ENCODE results near the gene DAZAP1. TPM values are rescaled to one million over a fixed set of nuclear protein-coding genes. Genes with fewer than 3 reads are reported as not detected.

The DAZAP1 gene
- total and polyA plus RNA-seq, 2 of the 4 experiments (the other 2 are of a cell fraction), result 22.0 to 62.8 TPM

GRCh38 chr19:1406774-1407527 is 435 bp upstream of the DAZAP1 start (continued):
- TF ChIP-seq BHLHE40 (IDR thresholded peaks at IDR 0.05; ENCODE audit: low read depth, low read length), result peak; percentile 95
- TF ChIP-seq MAFK (IDR thresholded peaks at IDR 0.05; ENCODE audit: low read depth, low read length), result no peak
- peak; percentile 36 for TF ChIP-seq RAD21 (IDR thresholded peaks at IDR 0.05; ENCODE audit: low read length)

GRCh38 chr19:1408300-1409203 is 1.2 kb downstream of the DAZAP1 start:
- H2AFZ ChIP-seq (replicated peaks; ENCODE audit: low read length, poor library complexity), result peak overlapping the region; percentile 40
- H3K56ac ChIP-seq (ENCODE audit: extremely low read depth, insufficient read depth, low read length), result peak overlapping the region; percentile 46
- peaks cover 0 to 39% of the 10 kb centered on the region in 2 experiments; a peak in 2 of 4 replicates for H3K79me1 ChIP-seq (ENCODE audit: low read depth in 1 of 2, low read length in 2 of 2)
- intact Hi-C loops (cut with micrococcal nuclease), result loop anchor here (5.0 kb wide), 1 partner anchor 131 kb away; the partner anchor contains the start of gene FAM174C
- peak; percentile 16 for ATAC-seq (ENCODE audit: low read depth)
- no peak overlapping the region for H2BK15ac ChIP-seq (ENCODE audit: low read depth, low read length)
- H3K14ac ChIP-seq (replicated peaks; ENCODE audit: low read depth, low read length), result peak overlapping the region; percentile 38
- peak overlapping the region in 1 of 2 experiments; percentile 44; a peak in 1 of 4 replicates for H4K8ac ChIP-seq (ENCODE audit: low read depth in 2 of 2, low read length in 2 of 2)
- peaks cover 56% of the 10 kb centered on the region for H4K20me1 ChIP-seq (ENCODE audit: insufficient read depth, low read length)
- peaks cover 8% of the 10 kb centered on the region for H3K9me1 ChIP-seq (ENCODE audit: insufficient read depth, low read length)
- H2AK9ac ChIP-seq (replicated peaks; ENCODE audit: low read depth, low read length, poor library complexity), result peak overlapping the region; percentile 99
- H3K9ac ChIP-seq (ENCODE audit: low read depth, low read length), result peak overlapping the region; percentile 69
- in situ Hi-C loops (cut with MboI; ENCODE audit: low sequenced_read_pairs), result no loop called here
- peak overlapping the region; percentile 46; the same call in 1 of the 2 replicates for H4K91ac ChIP-seq (ENCODE audit: insufficient read depth, low read depth, low read length)
- H2BK20ac ChIP-seq (ENCODE audit: low read depth, low read length), result no peak overlapping the region
- peak overlapping the region; percentile 85 for H3K4me3 ChIP-seq (ENCODE audit: insufficient read depth, low read depth, low read length)
- no TSS peak for BruUV-seq (replicated peaks)
- H4K5ac ChIP-seq (ENCODE audit: low read depth, low read length), result no peak overlapping the region
- peak; percentile 50 for DNase-seq
- H3K4ac ChIP-seq (ENCODE audit: low read depth, low read length), result peak overlapping the region; percentile 72
- H2BK120ac ChIP-seq (ENCODE audit: low read depth, low read length), result no peak overlapping the region
- peaks cover 16% of the 10 kb centered on the region; the same call in 1 of the 2 replicates for H3K36me3 ChIP-seq (ENCODE audit: control insufficient read depth, insufficient read depth, low read length)
- peak overlapping the region; percentile 82 for H3K23ac ChIP-seq (ENCODE audit: low read depth, low read length)
- H3K9me3 ChIP-seq (ENCODE audit: control insufficient read depth, insufficient read depth, low read length), result no peaks in the 10 kb centered on the region
- H3K4me2 ChIP-seq (ENCODE audit: low read depth, low read length), result peak overlapping the region; percentile 93
- no peaks in the 10 kb centered on the region for H3K27me3 ChIP-seq (ENCODE audit: control insufficient read depth, insufficient read depth, low read length)
- H3K4me1 ChIP-seq (ENCODE audit: control insufficient read depth, insufficient read depth, low read length), result peaks cover 24% of the 10 kb centered on the region
- peak overlapping the region; percentile 55 for H2BK5ac ChIP-seq (ENCODE audit: low read depth, low read length, poor library complexity, severe bottlenecking)
- TF ChIP-seq BHLHE40 (IDR thresholded peaks at IDR 0.05; ENCODE audit: low read depth, low read length) (no peak), POLR2A (IDR thresholded peaks at IDR 0.05; ENCODE audit: low read depth, low read length) (peak; percentile 72; the same call in 1 of the 2 replicates), MXI1 (IDR thresholded peaks at IDR 0.05; ENCODE audit: borderline replicate concordance, low read depth, low read length) (peak; percentile 82; the same call in 1 of the 2 replicates)
- ChIA-PET CTCF (no interaction called here), POLR2A (ENCODE audit: unreplicated experiment) (no interaction called here)
- H2AK5ac ChIP-seq (ENCODE audit: low read depth, low read length), result peak overlapping the region; percentile 59
- H3K18ac ChIP-seq (ENCODE audit: low read depth, low read length), result no peak overlapping the region; the same call in 1 of the 2 replicates
- H3K27ac ChIP-seq (ENCODE audit: insufficient read depth, low read length), result peak overlapping the region; percentile 81
- dilution Hi-C loops (cut with HindIII; ENCODE audit: low sequenced_read_pairs, unreplicated experiment), result no loop called here
- WGBS, 2 experiments (ENCODE audit: extremely low coverage in 2 of 2, insufficient read length in 1 of 2), result 0% methylated on average over 7 of the region's 69 CpGs; no CpG with 5 or more reads in 1 of the 2 experiments
